GM21737 (cell line): Measurements from ENCODE around the gene IRF2BPL.
A peak's percentile ranks its signal among the peaks of the same experiment; 100 is the strongest.

ENCODE experiments used
- ATAC-seq: cut with Tn5 transposase; IDR thresholded peaks from one replicate; pipeline ENCODE4 v1.9.1; 2021; ENCODE audit warnings: mild to moderate bottlenecking, moderate library complexity; ENCODE audit not compliant: unreplicated experiment

The IRF2BPL gene

GRCh38 chr14:77028384-77029231, at the start of gene IRF2BPL:
Gene IRF2BPL (minus strand): TSS chr14:77028708. CDS start chr14:77027792, 916 bp downstream.
- peak; percentile 58 for ATAC-seq

- ATAC-seq, result no peak
Measured at GRCh38 chr14:77077040-77077439, 48.5 kb upstream of the IRF2BPL start.

DNA sequence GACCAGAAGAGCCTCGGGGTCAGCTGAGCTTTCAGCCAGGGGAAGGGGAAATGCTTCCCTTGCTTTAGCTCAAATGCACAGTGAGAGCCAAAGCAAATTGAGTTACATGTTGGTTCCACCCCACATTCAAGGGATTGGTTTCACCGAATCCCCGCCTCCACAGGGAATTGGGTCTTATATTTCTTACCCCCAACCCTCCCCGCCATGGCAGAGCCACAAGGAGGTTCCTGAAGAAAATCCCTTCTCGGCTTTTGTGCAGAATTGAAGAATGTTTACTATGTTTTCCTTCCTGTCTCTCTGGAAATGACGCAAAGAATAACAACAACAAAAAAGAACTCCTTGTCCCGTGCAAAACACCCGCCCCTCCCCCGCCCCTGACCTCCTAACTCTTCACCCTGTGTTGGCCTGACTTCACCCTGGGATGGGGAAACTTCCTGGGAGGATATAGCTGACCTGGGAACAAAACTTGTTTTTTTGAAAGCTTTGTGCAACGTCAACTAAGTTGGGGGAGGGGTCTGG, 47.7 kb upstream of the IRF2BPL start:
- no peak for ATAC-seq

DNA sequence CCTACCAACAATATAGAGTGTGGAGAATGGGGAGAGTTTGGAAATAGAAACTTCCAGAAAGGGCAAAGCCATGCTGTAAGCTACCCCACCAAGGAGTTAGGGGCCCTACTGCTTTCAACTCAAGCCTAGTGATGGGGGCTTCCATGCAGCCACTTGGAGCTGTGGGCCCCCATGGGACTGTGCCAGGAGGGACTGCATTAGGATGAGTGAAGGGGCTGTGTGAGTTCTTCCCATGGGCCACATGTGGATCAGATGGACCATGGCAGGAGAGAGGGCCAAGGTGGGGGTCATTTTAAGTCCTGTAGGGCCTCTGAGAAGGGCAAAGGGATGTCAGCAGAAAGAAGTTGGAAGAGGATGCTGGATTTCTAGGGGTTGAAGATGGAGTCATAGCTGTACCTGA, 46.5 kb upstream of the IRF2BPL start:
- ATAC-seq, result no peak

DNA sequence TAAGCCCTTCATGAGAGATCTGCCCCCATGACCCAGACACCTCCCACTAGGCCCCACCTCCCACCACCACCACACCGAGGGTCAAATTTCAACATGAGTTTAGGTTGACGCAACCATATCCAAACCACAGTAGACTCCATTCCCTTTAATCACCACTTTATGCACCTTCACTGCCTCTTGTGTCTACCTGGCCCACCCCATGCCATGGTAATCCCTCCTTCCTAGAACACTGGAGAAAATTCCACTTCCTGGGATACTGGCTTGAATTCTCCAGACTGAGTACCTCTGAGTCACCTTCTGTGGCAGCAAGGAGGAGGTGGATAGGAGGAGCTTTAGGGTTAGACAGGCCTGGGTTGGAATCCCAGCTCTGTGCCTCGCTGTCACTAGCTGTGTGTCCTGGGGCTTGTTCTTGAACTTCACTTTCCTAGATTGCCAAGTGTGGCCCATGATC, 43.5 kb upstream of the IRF2BPL start:
- ATAC-seq, result no peak

DNA sequence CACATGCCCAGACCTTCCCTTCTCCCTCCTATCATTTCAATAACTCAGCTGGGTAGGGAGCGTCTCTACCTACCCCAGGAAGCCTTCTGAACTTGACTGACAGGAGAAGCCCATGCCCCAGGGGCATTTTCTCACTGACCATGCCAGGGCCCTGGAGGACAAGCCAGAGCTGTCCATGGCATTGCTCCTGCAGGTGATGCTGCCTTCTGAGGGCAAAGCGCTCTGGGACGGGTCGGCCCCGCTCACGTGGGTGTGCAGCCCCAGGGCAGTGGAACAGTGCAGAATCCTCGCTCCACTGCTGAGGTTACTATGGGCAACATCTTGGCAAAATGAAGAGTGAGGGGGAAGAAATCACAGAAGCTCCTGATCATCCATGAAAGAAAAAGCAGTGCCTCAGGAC, 41.0 kb upstream of the IRF2BPL start:
- ATAC-seq, result no peak

DNA sequence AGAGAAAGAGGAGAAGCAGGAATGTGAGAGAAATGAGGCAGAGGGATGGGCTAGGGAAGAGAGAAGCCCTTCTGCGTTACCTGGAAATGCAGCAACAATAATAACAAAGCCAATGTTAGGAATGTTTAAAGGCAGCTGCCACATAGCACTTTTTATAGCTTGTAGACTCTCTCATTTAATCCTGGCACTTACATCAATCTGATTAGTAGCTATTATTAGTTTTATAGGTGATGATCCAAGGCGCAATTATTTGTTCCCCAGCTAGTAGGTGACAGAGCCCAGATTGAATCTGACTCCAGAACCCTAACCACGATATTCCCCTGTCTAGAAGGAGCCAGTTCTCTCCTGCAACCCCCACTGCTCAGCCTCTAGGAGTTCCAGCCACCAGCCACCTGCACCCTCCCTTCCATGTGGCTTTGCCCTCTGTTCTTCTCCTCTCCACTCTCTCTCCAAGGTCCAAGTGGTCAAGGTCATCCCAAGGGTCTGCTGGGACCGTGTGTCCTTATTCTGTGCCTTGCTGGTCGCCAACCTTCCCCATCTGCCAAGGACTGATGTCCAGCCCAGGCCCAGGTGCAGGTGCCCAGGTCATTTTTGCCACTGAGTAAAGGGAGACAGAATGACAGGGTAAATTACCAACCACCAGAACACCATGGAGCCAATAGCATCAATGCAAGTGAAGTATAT, 40.2 kb upstream of the IRF2BPL start:
- ATAC-seq, result no peak

DNA sequence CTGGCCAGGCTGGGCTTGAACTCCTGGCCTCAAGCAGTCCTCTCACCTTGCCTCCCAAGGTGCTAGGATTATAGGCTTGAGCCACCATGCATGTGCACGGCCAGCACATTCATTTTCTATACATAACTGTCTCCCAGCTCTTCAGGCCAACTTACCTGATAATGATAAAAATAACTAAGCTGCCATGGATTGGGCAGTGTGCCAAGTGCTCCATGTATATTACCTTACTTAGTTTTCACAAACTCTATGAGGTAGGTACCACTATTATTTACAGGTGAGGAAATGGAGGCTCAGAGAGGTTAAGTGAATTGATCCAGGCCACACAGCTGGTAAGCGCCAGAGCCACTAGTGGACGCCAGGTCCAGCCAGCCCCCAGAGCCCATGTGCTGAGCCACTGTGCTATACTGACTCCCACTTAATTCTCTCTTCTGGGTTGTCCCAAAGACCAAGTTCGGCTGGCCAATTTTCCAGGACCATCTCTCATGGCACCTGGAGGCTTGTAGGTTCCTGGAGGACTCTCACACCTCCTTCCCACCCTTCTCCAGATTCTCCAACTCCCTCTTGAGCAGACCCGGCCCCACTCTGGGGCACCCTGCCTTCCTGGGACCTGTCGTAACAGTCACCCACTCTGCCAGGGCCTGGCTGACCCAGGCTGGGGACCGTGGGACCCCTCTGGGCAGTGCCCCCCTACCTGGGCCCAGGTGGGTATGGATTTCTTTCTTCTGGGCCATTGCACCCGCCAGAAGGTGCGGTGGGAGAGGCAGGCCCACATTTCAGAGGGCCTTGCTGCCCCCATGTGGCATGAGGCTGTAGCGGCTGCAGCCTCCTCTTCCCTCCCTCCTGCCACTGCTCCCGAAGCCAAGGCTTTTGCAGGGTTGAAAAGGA, 39.4 kb upstream of the IRF2BPL start:
- ATAC-seq, result no peak

- ATAC-seq, result no peak
Measured at GRCh38 chr14:77066578-77067172, 38.2 kb upstream of the IRF2BPL start.

- ATAC-seq, result no peak
Measured at GRCh38 chr14:77065851-77066577, 37.5 kb upstream of the IRF2BPL start.

GRCh38 chr14:77064521-77065178, 36.1 kb upstream of the IRF2BPL start:
- no peak for ATAC-seq

DNA sequence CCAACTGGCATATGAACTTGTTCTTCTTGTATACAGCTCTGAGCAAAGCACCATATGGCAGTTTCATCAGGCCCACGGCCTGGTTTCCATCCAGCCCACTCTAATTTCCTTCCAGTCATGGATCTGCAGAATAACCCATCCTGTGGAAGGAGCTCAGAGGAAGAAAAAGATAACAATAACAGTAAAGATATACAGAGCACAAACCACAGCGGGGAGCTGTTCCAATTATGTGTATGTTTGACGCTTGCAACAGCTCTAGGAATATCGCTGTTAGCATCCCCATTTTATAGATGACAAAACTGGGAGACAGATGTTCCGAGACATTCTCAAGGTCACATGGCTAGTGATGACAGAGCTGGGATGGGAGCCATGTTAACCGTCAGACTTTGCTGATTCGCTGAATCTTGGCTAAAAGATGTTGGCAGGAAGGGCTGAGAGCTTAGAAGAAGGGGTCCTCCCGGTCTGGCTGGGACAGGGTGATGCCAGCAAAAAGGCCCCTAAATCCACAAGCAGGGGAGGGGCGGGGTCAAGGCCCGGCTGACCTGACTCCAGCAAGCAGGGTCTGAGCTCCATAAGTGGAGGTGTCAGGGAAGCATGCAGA, 35.2 kb upstream of the IRF2BPL start:
- ATAC-seq, result no peak

GRCh38 chr14:77062261-77062660, 33.8 kb upstream of the IRF2BPL start:
- no peak for ATAC-seq

- ATAC-seq, result no peak
Measured at GRCh38 chr14:77061630-77062257, 33.2 kb upstream of the IRF2BPL start.

DNA sequence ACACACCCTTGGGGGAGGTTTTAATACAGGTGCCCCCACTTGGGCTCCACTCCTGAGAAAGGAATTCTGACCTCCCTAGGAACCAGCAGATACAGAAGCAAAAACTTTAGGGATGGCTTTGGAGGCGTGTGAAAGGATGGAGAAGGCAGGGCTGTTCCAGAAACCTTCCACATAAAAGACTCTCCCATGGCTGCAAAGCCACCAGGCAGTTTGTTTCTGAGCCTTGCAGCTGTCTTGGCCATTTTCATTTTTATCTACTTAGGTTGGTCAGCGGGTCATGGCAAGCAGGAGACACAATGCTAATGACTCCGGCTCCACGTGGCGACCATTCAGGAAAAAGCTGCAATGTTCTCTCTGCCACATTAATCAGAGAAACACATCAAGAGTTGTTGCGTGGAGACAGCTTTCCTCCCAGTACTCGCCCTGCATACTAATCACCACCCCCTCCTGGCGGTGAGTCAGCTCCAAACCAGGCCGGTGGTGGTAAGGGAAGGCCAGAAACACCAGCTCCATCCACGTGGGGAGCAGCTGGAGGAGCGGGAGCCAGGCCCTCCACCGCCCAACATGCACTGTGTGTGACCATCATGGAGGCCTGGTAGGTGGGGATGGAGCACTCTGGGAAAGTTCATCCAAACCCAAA, 30.9 kb upstream of the IRF2BPL start:
- ATAC-seq, result no peak

DNA sequence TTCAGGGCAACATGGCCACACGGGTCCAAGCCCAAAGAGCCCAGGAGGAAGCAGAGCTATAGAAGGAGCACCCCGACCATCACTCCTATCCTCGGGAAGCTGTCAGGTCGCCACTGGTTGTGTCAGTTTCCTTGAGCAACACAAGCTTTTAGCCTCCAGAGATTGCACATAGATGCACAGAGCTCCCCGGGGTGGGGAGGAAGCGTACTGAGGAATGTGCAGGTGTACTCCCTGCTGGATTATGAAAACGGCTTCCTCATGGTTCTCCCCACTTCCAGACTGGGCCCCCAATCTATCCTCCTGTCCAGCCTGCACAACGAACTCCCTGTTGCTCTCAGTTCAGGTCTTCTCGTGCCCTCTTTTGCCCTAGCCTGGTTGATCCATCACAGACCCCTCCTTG, 30.3 kb upstream of the IRF2BPL start:
- ATAC-seq, result no peak

- ATAC-seq, result no peak
Measured at GRCh38 chr14:77058117-77058516, 29.6 kb upstream of the IRF2BPL start.

GRCh38 chr14:77055981-77056380, 27.5 kb upstream of the IRF2BPL start:
- no peak for ATAC-seq
